Suprapubic skin (tissue), 3 donors: ENCODE results near the gene PDE6B.

Source experiments
- CTCF ChIP-seq, 2 donors: fragments of 200-600 bp in 1 of 2; fragments of 450-650 bp in 1 of 2; sonication (generic) in 1 of 2; IDR thresholded peaks; one replicate each; pipeline ENCODE4 v1.5.1; 2016 to 2019; ENCODE audit warnings: antibody characterized with exemption in 2 of 2, mild to moderate bottlenecking in 1 of 2, moderate library complexity in 1 of 2
- POLR2AphosphoS5 ChIP-seq, 3 donors: sonication (generic); formaldehyde crosslinking; IDR thresholded peaks; one replicate each; pipeline ENCODE4 v1.6.1; 2017; ENCODE audit warnings: antibody characterized with exemption in 3 of 3

DNA sequence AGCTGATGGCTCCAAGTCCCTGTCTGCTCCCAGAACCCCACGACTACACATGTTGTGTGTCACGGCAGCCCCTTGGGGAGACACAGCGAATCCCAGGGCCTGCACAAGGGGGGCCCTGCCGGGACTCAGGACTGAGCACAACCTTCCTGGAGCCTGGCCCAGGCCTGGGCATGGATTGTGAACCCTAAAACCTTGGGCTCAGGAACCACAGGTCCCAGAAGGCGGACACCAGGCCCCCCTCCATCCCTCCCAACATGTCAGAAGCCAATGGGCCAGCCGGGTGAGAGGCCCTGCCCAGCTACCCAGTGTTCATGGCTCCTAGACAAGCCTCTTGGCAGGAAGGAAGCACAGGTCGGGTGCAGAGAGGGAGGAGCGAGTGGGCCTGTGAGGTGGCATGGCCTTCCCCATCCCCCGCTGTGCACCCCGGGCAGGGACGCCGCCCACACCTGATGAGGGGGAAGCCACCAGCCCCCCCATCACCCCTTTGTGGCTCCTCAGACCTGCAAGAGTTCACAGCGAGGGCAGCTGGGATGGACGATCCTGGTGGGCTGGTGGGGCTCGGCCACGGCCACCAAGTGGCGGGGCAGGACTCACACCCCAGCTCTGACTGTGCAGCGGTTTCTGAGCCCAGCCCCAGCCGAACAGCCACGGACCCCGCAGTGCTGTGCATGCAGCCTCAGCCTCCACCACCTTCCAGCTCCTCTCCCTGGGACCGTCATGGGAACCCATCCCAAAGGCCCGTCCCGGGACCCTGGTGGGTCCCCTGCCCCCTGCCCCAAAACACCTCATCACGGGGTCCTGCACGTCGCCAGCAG is 3.7 kb downstream of the PDE6B start:
- TF ChIP-seq CTCF (IDR thresholded peaks at IDR 0.05) = no peak
- TF ChIP-seq POLR2AphosphoS5 (IDR thresholded peaks at IDR 0.05) = no peak
